VCaP (cell line): ENCODE data around the gene C10orf95.

ENCODE experiments used
- H3K27ac ChIP-seq: fragments of 450-650 bp; 2 replicates; pipeline ENCODE4 v1.5.1; 2017
- TF ChIP-seq, protein P1 (sequence below): fragments of 450-650 bp; conservative IDR thresholded peaks from 2 replicates; pipeline ENCODE4 v1.5.1; 2017; ENCODE audit warnings: mild to moderate bottlenecking, moderate library complexity

Gene C10orf95

GRCh38 chr10:102453502-102453901 is 2.2 kb upstream of the C10orf95 start:
- H3K27ac ChIP-seq = no peak overlapping the region
- TF ChIP-seq, protein P1, sequence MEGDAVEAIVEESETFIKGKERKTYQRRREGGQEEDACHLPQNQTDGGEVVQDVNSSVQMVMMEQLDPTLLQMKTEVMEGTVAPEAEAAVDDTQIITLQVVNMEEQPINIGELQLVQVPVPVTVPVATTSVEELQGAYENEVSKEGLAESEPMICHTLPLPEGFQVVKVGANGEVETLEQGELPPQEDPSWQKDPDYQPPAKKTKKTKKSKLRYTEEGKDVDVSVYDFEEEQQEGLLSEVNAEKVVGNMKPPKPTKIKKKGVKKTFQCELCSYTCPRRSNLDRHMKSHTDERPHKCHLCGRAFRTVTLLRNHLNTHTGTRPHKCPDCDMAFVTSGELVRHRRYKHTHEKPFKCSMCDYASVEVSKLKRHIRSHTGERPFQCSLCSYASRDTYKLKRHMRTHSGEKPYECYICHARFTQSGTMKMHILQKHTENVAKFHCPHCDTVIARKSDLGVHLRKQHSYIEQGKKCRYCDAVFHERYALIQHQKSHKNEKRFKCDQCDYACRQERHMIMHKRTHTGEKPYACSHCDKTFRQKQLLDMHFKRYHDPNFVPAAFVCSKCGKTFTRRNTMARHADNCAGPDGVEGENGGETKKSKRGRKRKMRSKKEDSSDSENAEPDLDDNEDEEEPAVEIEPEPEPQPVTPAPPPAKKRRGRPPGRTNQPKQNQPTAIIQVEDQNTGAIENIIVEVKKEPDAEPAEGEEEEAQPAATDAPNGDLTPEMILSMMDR = no peak

DNA sequence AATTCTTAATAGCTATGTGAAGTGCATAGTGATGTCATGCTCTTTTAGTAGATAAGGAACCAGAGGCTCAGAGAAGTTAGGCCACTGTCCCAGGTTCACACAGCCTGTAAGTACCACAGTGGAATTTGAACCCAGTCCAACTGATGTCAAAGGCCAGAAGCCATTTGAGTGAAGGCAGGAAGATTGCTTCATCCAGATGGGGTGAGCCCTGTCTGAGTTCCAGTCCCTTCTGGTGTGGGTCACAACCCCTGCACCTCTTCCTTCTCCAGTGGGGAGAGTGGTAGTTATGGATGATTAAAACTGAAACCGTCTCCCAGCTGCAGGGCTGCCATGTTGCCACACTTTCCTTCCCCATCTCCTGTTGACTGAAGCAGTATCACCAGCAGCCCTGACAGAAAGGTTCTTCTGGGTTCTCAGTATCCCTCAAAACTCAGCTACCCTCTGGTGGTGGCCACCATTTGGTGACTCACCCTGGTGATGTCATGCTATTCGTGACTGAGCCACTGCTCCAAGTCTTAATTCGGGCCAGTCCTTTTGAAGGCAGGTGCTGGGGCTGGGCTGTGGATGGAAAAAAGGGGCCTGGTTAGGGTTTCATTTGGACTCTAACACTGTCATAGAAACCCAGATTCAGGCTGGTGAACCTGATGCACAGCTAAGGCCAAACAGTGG is 1.5 kb upstream of the C10orf95 start:
- TF ChIP-seq, protein P1 = no peak
- H3K27ac ChIP-seq = no peak overlapping the region

DNA sequence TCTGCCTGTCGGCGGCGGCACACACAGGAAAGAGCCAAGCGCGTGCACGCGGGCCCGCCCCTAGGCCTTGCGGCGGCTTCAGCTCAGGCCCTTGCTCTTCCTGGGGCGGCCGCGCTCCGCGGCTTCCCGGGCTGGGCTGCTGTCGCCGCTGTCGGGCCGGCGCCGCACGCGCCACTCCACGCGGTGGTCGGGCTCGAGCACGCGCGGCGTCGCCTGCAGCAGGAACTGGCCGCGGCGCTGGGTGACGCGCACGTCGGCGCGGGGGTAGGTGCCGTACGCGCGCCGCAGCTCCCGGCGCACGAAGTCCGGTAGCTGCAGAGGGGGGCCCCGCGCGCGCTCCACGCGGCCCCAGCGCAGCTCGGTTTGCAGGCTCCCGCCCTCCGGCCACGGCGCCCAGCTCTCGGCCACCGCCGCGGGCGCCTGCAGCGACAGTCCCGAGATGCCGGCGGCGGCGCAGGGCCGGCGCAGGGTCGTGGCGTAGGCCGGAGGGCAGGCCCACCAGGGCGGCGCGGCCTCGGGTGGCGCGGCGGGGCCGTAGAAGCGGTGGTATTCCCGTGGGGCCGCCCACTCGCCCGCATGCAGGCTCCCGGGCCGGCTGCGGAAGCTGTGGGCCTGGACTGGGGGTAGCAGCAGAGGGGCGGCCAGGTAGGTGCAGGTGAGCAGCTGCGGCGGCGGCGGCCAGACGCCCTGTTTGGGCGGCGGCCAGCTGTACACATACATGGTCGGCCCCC is 804 bp downstream of the C10orf95 start:
- TF ChIP-seq, protein P1 = no peak
- H3K27ac ChIP-seq = peak overlapping the region; percentile 99

DNA sequence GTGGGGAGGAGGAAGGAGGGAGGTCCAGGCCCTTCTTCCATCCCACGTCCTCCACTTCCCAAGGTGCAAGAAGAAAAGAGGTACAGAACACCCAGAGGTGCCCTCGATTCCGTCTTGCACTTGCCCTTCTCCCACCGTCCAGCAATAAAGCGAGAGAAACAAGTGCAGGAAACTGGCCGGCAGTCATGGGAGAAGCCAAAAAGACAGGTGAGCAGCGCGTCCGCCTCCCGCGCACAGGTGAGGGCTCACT is 1.3 kb downstream of the C10orf95 start:
- TF ChIP-seq, protein P1 = no peak
- peak overlapping the region; percentile 99 for H3K27ac ChIP-seq

- H3K27ac ChIP-seq = peak overlapping the region; percentile 99
- TF ChIP-seq, protein P1 = no peak
Observed at GRCh38 chr10:102449321-102450123, 1.8 kb downstream of the C10orf95 start.

GRCh38 chr10:102444851-102445250 is 6.5 kb downstream of the C10orf95 start:
- H3K27ac ChIP-seq = no peak overlapping the region
- TF ChIP-seq, protein P1 = no peak

DNA sequence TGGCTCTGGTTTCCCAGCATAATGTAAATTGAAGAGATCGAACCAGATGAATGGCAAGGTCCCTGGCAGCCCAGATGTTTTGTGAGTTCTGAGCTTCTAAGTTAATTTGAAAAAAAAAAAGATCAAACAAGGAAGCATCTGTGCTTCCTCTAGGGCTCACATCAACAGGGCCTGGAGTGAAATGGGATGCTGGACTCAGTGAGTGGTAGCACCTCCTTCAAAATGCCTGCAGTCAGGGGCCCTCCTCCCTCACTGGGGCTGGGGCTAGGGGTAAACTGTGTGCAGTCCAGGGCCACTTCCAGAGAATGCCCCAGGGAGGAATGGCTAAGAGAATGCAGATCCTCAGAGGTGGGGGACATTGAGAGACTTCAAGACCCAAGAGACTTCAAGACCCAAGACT is 13.0 kb downstream of the C10orf95 start:
- no peak overlapping the region for H3K27ac ChIP-seq
- TF ChIP-seq, protein P1 = no peak
